PC-9 (cell line): ENCODE data around the gene E2F1. TPM values are rescaled to one million over a fixed set of nuclear protein-coding genes. Genes with fewer than 3 reads are reported as not detected.

ENCODE experiments used
- BruUV-seq: library from RNA; stranded (reverse); fragments of 400-500 nt; replicated peaks from 2 replicates; lab custom pipeline; 2021; lab: Mats Ljungman, UMichigan
- CTCF ChIA-PET: fragments of 300-600 bp; sonication (Branson Sonifier 250); formaldehyde crosslinking; loops from one replicate; lab custom pipeline; 2022; ENCODE audit warnings: antibody characterized with exemption; lab: Charles Lee
- POLR2A ChIA-PET: fragments of 300-600 bp; sonication (Branson Sonifier 250); formaldehyde crosslinking; loops from one replicate; lab custom pipeline; 2022; ENCODE audit warnings: antibody characterized with exemption; ENCODE audit not compliant: unreplicated experiment; lab: Charles Lee
- DNase-seq, 2 experiments: peaks; one replicate each; pipeline versions ENCODE4 v3.0.0 to v3.0.0-alpha.2; 2015 to 2022; ENCODE audit warnings: mixed read lengths in 1 of 2
- H2AFZ ChIP-seq: fragments of 200-600 bp; sonication (generic); 2 replicates; pipeline ENCODE4 v1.8.1; 2017; ENCODE audit warnings: antibody characterized with exemption
- H3F3A ChIP-seq: fragments of 200-600 bp; sonication (generic); 2 replicates; pipeline ENCODE4 v1.8.1; 2017; ENCODE audit warnings: antibody characterized with exemption, mild to moderate bottlenecking, low read depth; ENCODE audit not compliant: insufficient read depth
- H3K27ac ChIP-seq: fragments of 200-600 bp; sonication (generic); 2 replicates; pipeline ENCODE4 v1.6.1; 2016; ENCODE audit warnings: mixed run types
- H3K27me3 ChIP-seq: fragments of 200-600 bp; sonication (generic); 2 replicates; pipeline ENCODE4 v1.6.1; 2016; ENCODE audit warnings: low read depth, mixed run types; ENCODE audit not compliant: insufficient read depth
- H3K36me3 ChIP-seq: fragments of 200-600 bp; sonication (generic); 2 replicates; pipeline ENCODE4 v1.6.1; 2016; ENCODE audit warnings: low read depth, mixed run types
- H3K4me1 ChIP-seq: fragments of 200-600 bp; sonication (generic); replicated peaks from 2 replicates; pipeline ENCODE4 v1.6.1; 2016; ENCODE audit warnings: mixed run types; ENCODE audit not compliant: insufficient read depth
- H3K4me2 ChIP-seq: fragments of 200-600 bp; sonication (generic); 2 replicates; pipeline ENCODE4 v1.6.1; 2017; ENCODE audit warnings: mixed run types
- H3K4me3 ChIP-seq: fragments of 200-600 bp; sonication (generic); 2 replicates; pipeline ENCODE4 v1.6.1; 2016; ENCODE audit warnings: mixed run types
- H3K79me2 ChIP-seq: fragments of 200-600 bp; sonication (generic); 2 replicates; pipeline ENCODE4 v1.6.1; 2017; ENCODE audit warnings: low read depth, mixed run types
- H3K9me2 ChIP-seq: fragments of 200-600 bp; sonication (generic); 2 replicates; pipeline ENCODE4 v1.8.1; 2017; ENCODE audit warnings: mild to moderate bottlenecking; ENCODE audit not compliant: insufficient read depth
- H3K9me3 ChIP-seq: fragments of 200-600 bp; sonication (generic); 2 replicates; pipeline ENCODE4 v1.8.1; 2016; ENCODE audit warnings: low read depth; ENCODE audit not compliant: insufficient read depth
- H4K20me1 ChIP-seq: fragments of 200-600 bp; sonication (generic); 2 replicates; pipeline ENCODE4 v1.8.1; 2017; ENCODE audit not compliant: insufficient read depth
- CTCF ChIP-seq: fragments of 200-600 bp; sonication (generic); conservative IDR thresholded peaks from 2 replicates; pipeline ENCODE4 v1.6.1; 2017; ENCODE audit warnings: mixed run types, antibody characterized with exemption, mild to moderate bottlenecking, moderate library complexity
- EZH2 ChIP-seq: fragments of 200-600 bp; sonication (generic); IDR thresholded peaks from 2 replicates; pipeline ENCODE4 v1.8.0; 2017; ENCODE audit warnings: antibody characterized with exemption, low read depth
- intact Hi-C: fragments of 100-400 bp; cut with micrococcal nuclease; formaldehyde crosslinking; loops from one replicate; pipeline ENCODE4 v1.10.0; 2022; ENCODE audit not compliant: unreplicated experiment
- total RNA-seq: library from RNA; stranded (reverse); gene quantifications from 2 replicates; pipeline ENCODE4 v1.2.3, GENCODE V29; 2021

Gene E2F1
- total RNA-seq, 1 experiment from 2014 or later = 31.5 TPM

GRCh38 chr20:33684533-33685327 lies 1.5 kb downstream of the E2F1 start:
- no peaks in the 10 kb centered on the region for H3K9me2 ChIP-seq
- no peak overlapping the region for H3K27ac ChIP-seq
- CTCF ChIA-PET = interaction anchor here (1.0 kb wide), 1 partner anchor 18 kb away, joined by 3 read pairs; the partner anchor contains the start of gene ACTL10
- no peaks in the 10 kb centered on the region for H3K9me3 ChIP-seq
- H3K4me3 ChIP-seq = peak overlapping the region; percentile 73
- no peak overlapping the region for H2AFZ ChIP-seq
- H3K27me3 ChIP-seq = no peaks in the 10 kb centered on the region
- peak overlapping the region; percentile 100 for H3K4me2 ChIP-seq
- peak; percentile 18 to 41 for DNase-seq
- intact Hi-C loops = no loop called here
- peaks cover 19% of the 10 kb centered on the region; the same call in 1 of the 2 replicates for H3F3A ChIP-seq
- no TSS peak for BruUV-seq
- H3K36me3 ChIP-seq = no peaks in the 10 kb centered on the region
- H3K79me2 ChIP-seq = peaks cover 30% of the 10 kb centered on the region
- no peak for TF ChIP-seq CTCF
- no peaks in the 10 kb centered on the region for H4K20me1 ChIP-seq
- peaks cover 24% of the 10 kb centered on the region for H3K4me1 ChIP-seq
- POLR2A ChIA-PET = interaction anchor here (0.5 to 0.7 kb wide), 2 partner anchors 309 to 311 kb away, joined by 6 to 7 read pairs; no protein-coding TSS in a partner anchor

GRCh38 chr20:33681728-33682353 lies 4.3 kb downstream of the E2F1 start:
- intact Hi-C loops = no loop called here
- no peak for DNase-seq
- no TSS peak for BruUV-seq

More at GRCh38 chr20:33681728-33682353, 4.3 kb downstream of the E2F1 start:
- CTCF ChIA-PET = no interaction called here
- TF ChIP-seq EZH2 (no peak), CTCF (no peak)
- Histone ChIP-seq H3K9me3 (no peaks in the 10 kb centered on the region), H3K27ac (no peak overlapping the region), H2AFZ (no peak overlapping the region), H3K4me2 (no peak overlapping the region), H3K36me3 (no peaks in the 10 kb centered on the region), H3K79me2 (peaks cover 30% of the 10 kb centered on the region), H3K4me1 (peaks cover 22% of the 10 kb centered on the region), H4K20me1 (no peaks in the 10 kb centered on the region), H3K4me3 (no peak overlapping the region), H3K9me2 (no peaks in the 10 kb centered on the region), H3K27me3 (no peaks in the 10 kb centered on the region), H3F3A (peaks cover 12% of the 10 kb centered on the region; the same call in 1 of the 2 replicates)
- POLR2A ChIA-PET = interaction anchor here (0.6 kb wide), 2 partner anchors 40 to 107 kb away, joined by 3 read pairs; no protein-coding TSS in a partner anchor
